Choroid plexus epithelial cell (primary cell): ENCODE measurements around the gene SLC30A10.
A peak's percentile ranks its signal among the peaks of the same experiment; 100 is the strongest.
"Not testable (repeated sequence)": the region's sequence is repeated elsewhere in the genome, so short reads cannot be mapped to it uniquely, and the experiment has no call there.

Experiments
- DNase-seq: peaks from one replicate; pipeline ENCODE4 v3.0.0-alpha.2; 2010; ENCODE audit warnings: low read depth
- H3K4me3 ChIP-seq: 2 replicates; pipeline ENCODE4 v1.5.1; 2011; ENCODE audit warnings: low read depth, mild to moderate bottlenecking, control low read depth, low read length, moderate library complexity
- TF ChIP-seq, protein P1 (sequence below): conservative IDR thresholded peaks from 2 replicates; pipeline ENCODE4 v1.5.1; 2011; ENCODE audit warnings: low read depth, mild to moderate bottlenecking, control low read depth, inconsistent platforms, low read length, moderate library complexity

SLC30A10 gene

DNA sequence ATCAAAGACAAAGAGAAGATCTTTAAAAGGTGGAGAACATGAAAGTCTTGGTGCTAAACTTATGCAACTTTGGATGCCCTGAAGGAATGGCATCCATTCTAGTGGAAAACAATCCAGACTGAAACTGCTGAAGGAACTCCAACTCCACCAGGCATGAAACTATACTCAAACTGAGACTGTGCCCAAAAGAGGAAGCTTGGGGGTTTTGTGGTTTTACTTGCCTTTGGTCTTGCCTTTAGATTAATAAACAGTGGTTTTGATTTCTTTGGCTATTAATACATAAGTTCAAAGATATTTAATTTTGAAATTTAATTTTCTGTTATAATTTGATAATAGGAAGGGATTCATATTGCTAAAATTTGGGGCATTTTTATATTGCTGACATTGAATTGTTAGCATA is 17.4 kb upstream of the SLC30A10 start:
- DNase-seq, result no peak
- no peak overlapping the region for H3K4me3 ChIP-seq
- TF ChIP-seq, protein P1, sequence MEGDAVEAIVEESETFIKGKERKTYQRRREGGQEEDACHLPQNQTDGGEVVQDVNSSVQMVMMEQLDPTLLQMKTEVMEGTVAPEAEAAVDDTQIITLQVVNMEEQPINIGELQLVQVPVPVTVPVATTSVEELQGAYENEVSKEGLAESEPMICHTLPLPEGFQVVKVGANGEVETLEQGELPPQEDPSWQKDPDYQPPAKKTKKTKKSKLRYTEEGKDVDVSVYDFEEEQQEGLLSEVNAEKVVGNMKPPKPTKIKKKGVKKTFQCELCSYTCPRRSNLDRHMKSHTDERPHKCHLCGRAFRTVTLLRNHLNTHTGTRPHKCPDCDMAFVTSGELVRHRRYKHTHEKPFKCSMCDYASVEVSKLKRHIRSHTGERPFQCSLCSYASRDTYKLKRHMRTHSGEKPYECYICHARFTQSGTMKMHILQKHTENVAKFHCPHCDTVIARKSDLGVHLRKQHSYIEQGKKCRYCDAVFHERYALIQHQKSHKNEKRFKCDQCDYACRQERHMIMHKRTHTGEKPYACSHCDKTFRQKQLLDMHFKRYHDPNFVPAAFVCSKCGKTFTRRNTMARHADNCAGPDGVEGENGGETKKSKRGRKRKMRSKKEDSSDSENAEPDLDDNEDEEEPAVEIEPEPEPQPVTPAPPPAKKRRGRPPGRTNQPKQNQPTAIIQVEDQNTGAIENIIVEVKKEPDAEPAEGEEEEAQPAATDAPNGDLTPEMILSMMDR, result no peak

DNA sequence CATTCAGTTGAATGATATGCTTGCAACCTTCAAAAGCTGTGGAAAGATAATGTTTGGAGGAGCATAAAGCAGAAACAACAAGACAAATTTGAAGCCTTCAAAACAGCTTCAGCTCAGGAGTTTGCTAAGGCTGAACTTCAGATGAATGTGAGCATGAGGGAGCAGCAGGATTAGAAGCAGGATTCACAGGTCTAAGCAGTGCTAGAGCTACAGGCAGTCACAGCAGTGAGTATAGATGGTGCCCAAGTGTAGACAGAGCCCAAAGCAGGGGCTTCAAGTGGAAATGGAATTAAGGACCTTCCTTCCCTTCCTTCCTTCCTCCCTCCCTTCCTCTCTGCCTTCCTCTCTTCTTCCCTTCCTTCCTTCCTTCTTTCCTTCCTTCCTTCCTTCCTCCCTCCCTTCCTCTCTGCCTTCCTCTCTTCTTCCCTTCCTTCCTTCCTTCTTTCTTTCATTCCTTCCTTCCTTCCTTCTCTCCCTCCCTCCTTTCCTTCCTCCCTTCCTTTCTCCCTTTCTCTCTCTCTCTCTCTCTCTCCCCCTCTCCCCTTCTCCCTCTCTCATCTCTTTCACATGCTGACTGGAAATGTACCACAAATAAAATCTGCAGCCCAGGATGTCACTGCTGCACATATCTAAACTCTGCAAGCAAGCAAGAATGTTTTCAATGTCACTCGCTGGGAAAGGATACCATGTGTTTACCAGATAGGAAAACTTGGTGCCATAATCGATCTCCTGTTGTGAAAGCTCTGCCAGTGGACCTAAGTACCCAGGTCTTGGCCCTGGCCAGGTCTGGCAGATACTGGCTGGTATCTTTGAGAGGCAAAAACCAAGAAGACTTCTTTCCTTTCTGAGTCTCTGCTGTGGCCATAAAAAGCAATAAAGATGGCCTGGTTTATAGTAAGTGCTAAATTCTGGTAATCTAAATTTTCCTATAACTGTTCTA is 13.1 kb upstream of the SLC30A10 start:
- TF ChIP-seq, protein P1, result no peak

DNA sequence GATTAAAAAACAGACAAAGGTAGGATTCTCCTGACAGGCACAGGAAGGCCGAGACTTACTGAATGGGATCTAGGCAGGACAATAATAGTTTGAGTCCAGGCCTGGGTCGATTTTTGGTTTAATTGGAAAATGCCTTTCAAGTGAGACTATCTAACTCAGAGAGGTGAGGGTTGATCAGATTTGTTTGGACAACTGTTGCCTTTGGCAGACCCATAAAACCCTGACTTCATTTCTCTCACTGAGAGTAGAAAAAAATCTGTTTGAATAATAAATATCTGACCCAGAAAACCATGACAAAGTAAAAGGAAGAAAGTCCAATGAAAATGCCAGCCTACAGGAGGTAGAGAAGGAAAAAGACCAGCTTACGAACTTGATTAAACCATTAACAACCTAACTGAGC is 12.3 kb upstream of the SLC30A10 start:
- H3K4me3 ChIP-seq, result no peak overlapping the region
- no peak for DNase-seq
- TF ChIP-seq, protein P1, result no peak

More for the DNA sequence above, 13.1 kb upstream of the SLC30A10 start:
- no peak for DNase-seq
- no peak overlapping the region for H3K4me3 ChIP-seq

DNA sequence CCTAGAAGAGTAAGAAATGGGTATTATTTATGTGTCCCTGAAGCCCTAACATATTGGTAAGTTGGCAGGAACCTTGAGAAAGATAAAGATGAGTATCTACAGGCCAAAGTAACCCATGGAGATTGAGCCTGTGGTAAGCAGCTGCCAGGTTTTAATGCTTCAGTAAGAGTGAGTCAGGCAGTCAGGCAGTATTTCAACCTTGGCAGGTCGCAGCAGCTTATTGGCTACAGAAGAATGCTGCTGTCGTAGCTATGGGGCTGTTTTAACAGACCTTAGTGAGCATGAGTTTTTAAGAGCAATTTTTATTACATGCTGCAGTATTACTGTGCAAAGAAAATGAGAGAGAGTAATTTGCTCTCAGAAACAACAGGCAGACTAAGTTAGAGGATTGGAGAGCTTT is 10.3 kb upstream of the SLC30A10 start:
- DNase-seq, result peak; percentile 37
- no peak overlapping the region for H3K4me3 ChIP-seq
- TF ChIP-seq, protein P1, result no peak

DNA sequence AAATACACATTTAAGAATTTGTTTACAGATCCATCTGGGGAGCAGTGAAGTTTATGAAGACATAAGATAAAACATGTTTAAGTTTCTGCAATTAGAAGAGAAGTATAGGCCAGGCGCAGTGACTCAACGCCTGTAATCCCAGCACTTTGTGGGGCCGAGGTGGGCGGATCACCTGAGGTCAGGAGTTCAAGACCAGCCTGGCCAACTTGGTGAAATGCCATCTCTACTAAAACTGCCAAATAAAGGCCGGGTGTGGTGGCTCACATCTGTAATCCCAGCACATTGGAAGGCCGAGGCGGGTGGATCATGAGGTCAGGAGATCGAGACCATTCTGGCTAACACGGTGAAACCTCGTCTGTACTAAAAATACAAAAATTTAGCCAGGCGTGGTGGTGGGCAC is 5.4 kb upstream of the SLC30A10 start:
- DNase-seq, H3K4me3 ChIP-seq: not testable (repeated sequence)

DNA sequence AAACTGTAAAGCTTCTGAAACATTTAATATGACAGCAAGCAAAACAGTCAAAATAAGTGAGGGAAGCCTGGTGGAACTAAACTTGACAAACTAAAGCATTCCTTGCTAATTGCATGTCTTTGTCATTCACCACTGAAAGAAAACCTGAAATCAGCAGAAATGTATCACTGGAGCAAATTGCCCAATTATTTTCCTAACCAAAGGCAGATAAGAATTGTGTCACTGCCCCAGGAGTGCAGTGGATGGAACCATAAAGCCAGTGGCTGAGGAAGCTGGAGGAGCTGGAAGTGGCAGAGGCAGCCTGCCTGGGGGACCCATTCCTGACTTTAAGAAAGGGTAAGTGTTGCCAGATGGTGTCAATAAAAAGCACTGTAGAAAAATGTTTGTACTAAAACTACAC is 2.7 kb upstream of the SLC30A10 start:
- no peak for DNase-seq

DNA sequence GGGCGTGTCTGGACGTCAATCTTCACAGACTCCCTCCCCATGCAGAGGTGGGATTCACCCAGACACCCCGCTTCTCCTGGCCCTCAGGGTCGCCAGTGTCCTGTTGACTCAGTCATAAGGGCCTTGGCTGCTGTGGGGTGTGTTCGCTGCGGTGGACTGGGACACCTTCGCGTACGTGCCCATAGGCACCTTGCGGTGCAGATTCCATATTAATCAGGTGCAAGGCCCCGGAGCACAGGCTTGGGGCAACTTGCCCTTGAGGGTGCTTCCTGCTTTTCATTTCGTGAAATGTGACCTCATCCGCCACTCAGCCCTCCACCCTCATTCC is 398 bp upstream of the SLC30A10 start:
- TF ChIP-seq, protein P1, result no peak
- no peak overlapping the region for H3K4me3 ChIP-seq
- DNase-seq, result no peak

More for the DNA sequence above, 2.7 kb upstream of the SLC30A10 start:
- H3K4me3 ChIP-seq, result no peak overlapping the region
- TF ChIP-seq, protein P1, result no peak
